ENCODE measurements around the gene TNRC6A.
"Not testable (repeated sequence)": the region's sequence is repeated elsewhere in the genome, so short reads cannot be mapped to it uniquely, and the experiment has no call there.

GRCh38 chr16:24812813-24813212 is 83.4 kb downstream of the TNRC6A start:
- TF ChIP-seq JUND (IDR thresholded peaks at IDR 0.05); RAD21 (IDR thresholded peaks at IDR 0.05); CTCF (IDR thresholded peaks at IDR 0.05; ENCODE audit: low read depth, low read length, missing input control); YY1 (IDR thresholded peaks at IDR 0.05); ZBTB33 (IDR thresholded peaks at IDR 0.05); REST (IDR thresholded peaks at IDR 0.05); TAF1 (conservative IDR thresholded peaks at IDR 0.05); ATF3 (IDR thresholded peaks at IDR 0.05); SP1 (IDR thresholded peaks at IDR 0.05); MAX (IDR thresholded peaks at IDR 0.05); HNF4A (conservative IDR thresholded peaks at IDR 0.05): not testable (repeated sequence)

Data from liver (tissue), 3 donors.